ENCODE measurements around the gene TAF11L3.
"Not testable (repeated sequence)": the region's sequence is repeated elsewhere in the genome, so short reads cannot be mapped to it uniquely, and the experiment has no call there.

Gene TAF11L3

GRCh38 chr5:17518067-17518466 lies at the start of gene TAF11L3:
TAF11L3 (plus strand) TSS chr5:17518367.
- H3K27ac Mint-ChIP-seq (ENCODE audit: low read depth); DNase-seq (ENCODE audit: low spot score in 2 of 2); H3K9me3 Mint-ChIP-seq; H3K27me3 Mint-ChIP-seq; H3K4me1 Mint-ChIP-seq; ATAC-seq (replicated peaks; ENCODE audit: extremely low read depth, poor library complexity, severe bottlenecking); H3K36me3 Mint-ChIP-seq (ENCODE audit: insufficient read depth); H3K4me3 Mint-ChIP-seq: not testable (repeated sequence)

- no peak overlapping the region for H3K4me3 Mint-ChIP-seq
- H3K27me3 Mint-ChIP-seq: no peaks in the 10 kb centered on the region
- peaks cover 25% of the 10 kb centered on the region for H3K9me3 Mint-ChIP-seq
- H3K4me1 Mint-ChIP-seq: no peaks in the 10 kb centered on the region
- H3K36me3 Mint-ChIP-seq (ENCODE audit: insufficient read depth): no peaks in the 10 kb centered on the region
- no peak for DNase-seq (ENCODE audit: low spot score in 2 of 2)
- ATAC-seq (replicated peaks; ENCODE audit: extremely low read depth, poor library complexity, severe bottlenecking): no peak
- no peak overlapping the region for H3K27ac Mint-ChIP-seq (ENCODE audit: low read depth)
Observed at GRCh38 chr5:17470064-17470463, 48.1 kb upstream of the TAF11L3 start.

- peaks cover 14% of the 10 kb centered on the region for H3K9me3 Mint-ChIP-seq
- not testable (repeated sequence) for DNase-seq (ENCODE audit: low spot score in 2 of 2); H3K27ac Mint-ChIP-seq (ENCODE audit: low read depth)
Observed at GRCh38 chr5:17475064-17475463, 43.1 kb upstream of the TAF11L3 start.

GRCh38 chr5:17477043-17477442 lies 41.1 kb upstream of the TAF11L3 start:
- H3K27ac Mint-ChIP-seq (ENCODE audit: low read depth): no peak overlapping the region
- ATAC-seq (replicated peaks; ENCODE audit: extremely low read depth, poor library complexity, severe bottlenecking): no peak
- H3K4me1 Mint-ChIP-seq: no peaks in the 10 kb centered on the region
- H3K9me3 Mint-ChIP-seq: peaks cover 14% of the 10 kb centered on the region
- H3K4me3 Mint-ChIP-seq: no peak overlapping the region
- no peaks in the 10 kb centered on the region for H3K36me3 Mint-ChIP-seq (ENCODE audit: insufficient read depth)
- no peak for DNase-seq (ENCODE audit: low spot score in 2 of 2)
- H3K27me3 Mint-ChIP-seq: no peaks in the 10 kb centered on the region

More at GRCh38 chr5:17475064-17475463, 43.1 kb upstream of the TAF11L3 start:
- not testable (repeated sequence) for H3K36me3 Mint-ChIP-seq (ENCODE audit: insufficient read depth); H3K27me3 Mint-ChIP-seq; ATAC-seq (replicated peaks; ENCODE audit: extremely low read depth, poor library complexity, severe bottlenecking); H3K4me3 Mint-ChIP-seq; H3K4me1 Mint-ChIP-seq

- Mint-ChIP-seq H3K4me3 (no peak overlapping the region), H3K27me3 (no peaks in the 10 kb centered on the region), H3K36me3 (ENCODE audit: insufficient read depth) (no peaks in the 10 kb centered on the region), H3K27ac (ENCODE audit: low read depth) (no peak overlapping the region), H3K9me3 (peaks cover 11% of the 10 kb centered on the region), H3K4me1 (no peaks in the 10 kb centered on the region)
- ATAC-seq (replicated peaks; ENCODE audit: extremely low read depth, poor library complexity, severe bottlenecking): no peak
- DNase-seq (ENCODE audit: low spot score in 2 of 2): no peak
Observed at GRCh38 chr5:17477573-17478265, 40.4 kb upstream of the TAF11L3 start.

GRCh38 chr5:17481378-17481777 lies 36.8 kb upstream of the TAF11L3 start:
- DNase-seq (ENCODE audit: low spot score in 2 of 2) (no peak), ATAC-seq (replicated peaks; ENCODE audit: extremely low read depth, poor library complexity, severe bottlenecking) (no peak)
- Mint-ChIP-seq H3K36me3 (ENCODE audit: insufficient read depth) (no peaks in the 10 kb centered on the region), H3K27me3 (no peaks in the 10 kb centered on the region), H3K4me1 (no peaks in the 10 kb centered on the region), H3K27ac (ENCODE audit: low read depth) (no peak overlapping the region), H3K4me3 (no peak overlapping the region), H3K9me3 (peaks cover 15% of the 10 kb centered on the region)

- no peaks in the 10 kb centered on the region for H3K27me3 Mint-ChIP-seq
- H3K4me3 Mint-ChIP-seq: no peak overlapping the region
- no peaks in the 10 kb centered on the region for H3K4me1 Mint-ChIP-seq
- no peak for DNase-seq (ENCODE audit: low spot score in 2 of 2)
- ATAC-seq (replicated peaks; ENCODE audit: extremely low read depth, poor library complexity, severe bottlenecking): no peak
- no peaks in the 10 kb centered on the region for H3K36me3 Mint-ChIP-seq (ENCODE audit: insufficient read depth)
- H3K9me3 Mint-ChIP-seq: peaks cover 16% of the 10 kb centered on the region
- no peak overlapping the region for H3K27ac Mint-ChIP-seq (ENCODE audit: low read depth)
Observed at GRCh38 chr5:17482790-17483189, 35.4 kb upstream of the TAF11L3 start.

GRCh38 chr5:17486464-17487173 lies 31.5 kb upstream of the TAF11L3 start:
- H3K27ac Mint-ChIP-seq (ENCODE audit: low read depth); H3K36me3 Mint-ChIP-seq (ENCODE audit: insufficient read depth); DNase-seq (ENCODE audit: low spot score in 2 of 2); H3K27me3 Mint-ChIP-seq; H3K4me3 Mint-ChIP-seq; ATAC-seq (replicated peaks; ENCODE audit: extremely low read depth, poor library complexity, severe bottlenecking); H3K4me1 Mint-ChIP-seq: not testable (repeated sequence)
- peaks cover 11% of the 10 kb centered on the region for H3K9me3 Mint-ChIP-seq

- ATAC-seq (replicated peaks; ENCODE audit: extremely low read depth, poor library complexity, severe bottlenecking) (no peak), DNase-seq (ENCODE audit: low spot score in 2 of 2) (no peak)
- Mint-ChIP-seq H3K4me1 (no peaks in the 10 kb centered on the region), H3K9me3 (peaks cover 11% of the 10 kb centered on the region), H3K27ac (ENCODE audit: low read depth) (no peak overlapping the region), H3K27me3 (no peaks in the 10 kb centered on the region), H3K36me3 (ENCODE audit: insufficient read depth) (no peaks in the 10 kb centered on the region), H3K4me3 (no peak overlapping the region)
Observed at GRCh38 chr5:17487174-17487512, 31.0 kb upstream of the TAF11L3 start.

GRCh38 chr5:17491257-17491656 lies 26.9 kb upstream of the TAF11L3 start:
- H3K27me3 Mint-ChIP-seq; H3K36me3 Mint-ChIP-seq (ENCODE audit: insufficient read depth); H3K4me3 Mint-ChIP-seq; ATAC-seq (replicated peaks; ENCODE audit: extremely low read depth, poor library complexity, severe bottlenecking); H3K4me1 Mint-ChIP-seq; H3K27ac Mint-ChIP-seq (ENCODE audit: low read depth); DNase-seq (ENCODE audit: low spot score in 2 of 2): not testable (repeated sequence)
- H3K9me3 Mint-ChIP-seq: peaks cover 15% of the 10 kb centered on the region

- H3K36me3 Mint-ChIP-seq (ENCODE audit: insufficient read depth): no peaks in the 10 kb centered on the region
- H3K4me3 Mint-ChIP-seq: no peak overlapping the region
- DNase-seq (ENCODE audit: low spot score in 2 of 2) (no peak), ATAC-seq (replicated peaks; ENCODE audit: extremely low read depth, poor library complexity, severe bottlenecking) (no peak)
- H3K27ac Mint-ChIP-seq (ENCODE audit: low read depth): no peak overlapping the region
- peaks cover 12% of the 10 kb centered on the region for H3K9me3 Mint-ChIP-seq
- no peaks in the 10 kb centered on the region for H3K27me3 Mint-ChIP-seq
- no peaks in the 10 kb centered on the region for H3K4me1 Mint-ChIP-seq
Observed at GRCh38 chr5:17492770-17493169, 25.4 kb upstream of the TAF11L3 start.

- Mint-ChIP-seq H3K36me3 (ENCODE audit: insufficient read depth) (no peaks in the 10 kb centered on the region), H3K27me3 (no peaks in the 10 kb centered on the region), H3K9me3 (peaks cover 17% of the 10 kb centered on the region), H3K27ac (ENCODE audit: low read depth) (no peak overlapping the region), H3K4me1 (no peaks in the 10 kb centered on the region), H3K4me3 (no peak overlapping the region)
- ATAC-seq (replicated peaks; ENCODE audit: extremely low read depth, poor library complexity, severe bottlenecking) (no peak), DNase-seq (ENCODE audit: low spot score in 2 of 2) (no peak)
Observed at GRCh38 chr5:17497446-17497845, 20.7 kb upstream of the TAF11L3 start.

- not testable (repeated sequence) for H3K4me3 Mint-ChIP-seq; ATAC-seq (replicated peaks; ENCODE audit: extremely low read depth, poor library complexity, severe bottlenecking); H3K27ac Mint-ChIP-seq (ENCODE audit: low read depth); H3K36me3 Mint-ChIP-seq (ENCODE audit: insufficient read depth); H3K27me3 Mint-ChIP-seq; H3K4me1 Mint-ChIP-seq; DNase-seq (ENCODE audit: low spot score in 2 of 2)
- peaks cover 13% of the 10 kb centered on the region for H3K9me3 Mint-ChIP-seq
Observed at GRCh38 chr5:17497931-17498330, 20.2 kb upstream of the TAF11L3 start, which contains the start of gene TAF11L2. TAF11L2 (plus strand) TSS chr5:17498231.
